DND-41 (cell line): ENCODE data around the gene RALBP1.

Source experiments
- EZH2 ChIP-seq: IDR thresholded peaks from 3 replicates; pipeline ENCODE4 v1.6.1; 2012; ENCODE audit warnings: borderline replicate concordance, low read depth, mild to moderate bottlenecking, moderate library complexity, low read length, inconsistent platforms; ENCODE audit not compliant: severe bottlenecking
- TF ChIP-seq, protein P1 (sequence below): IDR thresholded peaks from 2 replicates; pipeline ENCODE4 v1.5.1; 2012; ENCODE audit warnings: borderline replicate concordance, low read length, moderate library complexity, mild to moderate bottlenecking; ENCODE audit not compliant: poor library complexity, severe bottlenecking; ENCODE audit errors: extremely low read depth

DNA sequence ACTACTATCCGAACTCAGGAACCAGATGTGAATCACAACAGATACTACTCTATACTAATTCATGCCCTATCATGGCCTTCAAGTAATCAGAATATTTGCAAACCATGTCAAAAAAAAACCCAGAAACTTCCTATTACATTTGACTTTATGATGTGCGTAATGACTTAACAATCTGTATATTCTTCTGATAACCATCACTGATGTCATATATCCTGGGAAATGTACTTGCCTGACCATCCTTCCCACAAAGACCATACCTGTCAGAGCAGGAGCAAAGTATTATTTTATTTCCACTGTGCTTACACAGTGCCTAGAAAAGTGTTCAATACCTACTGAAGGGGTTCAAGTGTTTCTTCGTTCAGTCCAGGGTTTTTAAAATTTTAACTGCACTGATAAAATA lies 111.5 kb downstream of the RALBP1 start:
- TF ChIP-seq, protein P1, sequence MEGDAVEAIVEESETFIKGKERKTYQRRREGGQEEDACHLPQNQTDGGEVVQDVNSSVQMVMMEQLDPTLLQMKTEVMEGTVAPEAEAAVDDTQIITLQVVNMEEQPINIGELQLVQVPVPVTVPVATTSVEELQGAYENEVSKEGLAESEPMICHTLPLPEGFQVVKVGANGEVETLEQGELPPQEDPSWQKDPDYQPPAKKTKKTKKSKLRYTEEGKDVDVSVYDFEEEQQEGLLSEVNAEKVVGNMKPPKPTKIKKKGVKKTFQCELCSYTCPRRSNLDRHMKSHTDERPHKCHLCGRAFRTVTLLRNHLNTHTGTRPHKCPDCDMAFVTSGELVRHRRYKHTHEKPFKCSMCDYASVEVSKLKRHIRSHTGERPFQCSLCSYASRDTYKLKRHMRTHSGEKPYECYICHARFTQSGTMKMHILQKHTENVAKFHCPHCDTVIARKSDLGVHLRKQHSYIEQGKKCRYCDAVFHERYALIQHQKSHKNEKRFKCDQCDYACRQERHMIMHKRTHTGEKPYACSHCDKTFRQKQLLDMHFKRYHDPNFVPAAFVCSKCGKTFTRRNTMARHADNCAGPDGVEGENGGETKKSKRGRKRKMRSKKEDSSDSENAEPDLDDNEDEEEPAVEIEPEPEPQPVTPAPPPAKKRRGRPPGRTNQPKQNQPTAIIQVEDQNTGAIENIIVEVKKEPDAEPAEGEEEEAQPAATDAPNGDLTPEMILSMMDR = no peak
- no peak for TF ChIP-seq EZH2
